Kidney capillary endothelial cell (primary cell): ENCODE measurements around the gene TBC1D20.
"Not testable (repeated sequence)": the region's sequence is repeated elsewhere in the genome, so short reads cannot be mapped to it uniquely, and the experiment has no call there.

Experiments
- DNase-seq: peaks from one replicate; pipeline ENCODE4 v3.0.0-alpha.2; 2018; ENCODE audit warnings: low spot score

The TBC1D20 gene, protein sequence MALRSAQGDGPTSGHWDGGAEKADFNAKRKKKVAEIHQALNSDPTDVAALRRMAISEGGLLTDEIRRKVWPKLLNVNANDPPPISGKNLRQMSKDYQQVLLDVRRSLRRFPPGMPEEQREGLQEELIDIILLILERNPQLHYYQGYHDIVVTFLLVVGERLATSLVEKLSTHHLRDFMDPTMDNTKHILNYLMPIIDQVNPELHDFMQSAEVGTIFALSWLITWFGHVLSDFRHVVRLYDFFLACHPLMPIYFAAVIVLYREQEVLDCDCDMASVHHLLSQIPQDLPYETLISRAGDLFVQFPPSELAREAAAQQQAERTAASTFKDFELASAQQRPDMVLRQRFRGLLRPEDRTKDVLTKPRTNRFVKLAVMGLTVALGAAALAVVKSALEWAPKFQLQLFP

DNA sequence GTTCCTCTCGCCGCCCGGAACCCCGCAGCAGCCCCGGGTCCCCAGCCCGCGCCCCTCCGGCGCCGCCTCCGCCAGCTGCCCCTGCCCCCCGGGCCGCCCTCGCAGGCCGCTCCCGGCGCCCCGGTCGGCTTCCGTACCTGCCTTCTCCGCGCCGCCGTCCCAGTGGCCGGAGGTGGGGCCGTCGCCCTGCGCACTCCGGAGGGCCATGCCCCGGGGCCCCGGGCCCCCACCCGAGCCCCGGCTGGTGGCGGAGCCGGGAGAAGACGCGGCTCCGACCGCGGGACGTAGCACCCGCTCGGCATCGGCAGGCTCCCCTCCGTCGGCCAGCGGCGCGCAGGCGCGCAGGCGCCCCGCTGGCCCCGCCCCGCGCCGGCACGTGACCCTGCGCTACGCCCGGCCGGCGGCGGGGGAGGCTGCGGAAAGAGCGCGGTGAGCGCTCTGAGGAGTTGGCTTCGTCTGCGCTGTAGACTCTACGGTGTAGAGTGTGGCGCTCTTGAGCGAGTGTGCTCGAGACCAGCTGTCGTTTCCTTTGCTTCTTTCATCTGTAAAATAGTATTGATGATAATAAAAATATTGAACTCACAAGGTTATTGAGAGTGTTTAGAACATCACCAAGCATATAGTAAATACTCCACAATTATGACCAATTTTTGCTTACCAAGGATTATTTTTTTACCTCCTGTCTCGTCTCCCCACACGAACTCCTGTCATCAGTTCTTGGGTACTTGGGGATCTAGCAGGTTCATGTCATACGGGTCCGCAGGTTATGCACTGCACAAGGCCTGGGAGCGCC lies at the start of gene TBC1D20:
TSS of gene TBC1D20 (minus strand) at position 335 of the 793 bp plus-strand sequence. CDS start at position 207, 128 bp downstream.
- peak; percentile 87 for DNase-seq

DNA sequence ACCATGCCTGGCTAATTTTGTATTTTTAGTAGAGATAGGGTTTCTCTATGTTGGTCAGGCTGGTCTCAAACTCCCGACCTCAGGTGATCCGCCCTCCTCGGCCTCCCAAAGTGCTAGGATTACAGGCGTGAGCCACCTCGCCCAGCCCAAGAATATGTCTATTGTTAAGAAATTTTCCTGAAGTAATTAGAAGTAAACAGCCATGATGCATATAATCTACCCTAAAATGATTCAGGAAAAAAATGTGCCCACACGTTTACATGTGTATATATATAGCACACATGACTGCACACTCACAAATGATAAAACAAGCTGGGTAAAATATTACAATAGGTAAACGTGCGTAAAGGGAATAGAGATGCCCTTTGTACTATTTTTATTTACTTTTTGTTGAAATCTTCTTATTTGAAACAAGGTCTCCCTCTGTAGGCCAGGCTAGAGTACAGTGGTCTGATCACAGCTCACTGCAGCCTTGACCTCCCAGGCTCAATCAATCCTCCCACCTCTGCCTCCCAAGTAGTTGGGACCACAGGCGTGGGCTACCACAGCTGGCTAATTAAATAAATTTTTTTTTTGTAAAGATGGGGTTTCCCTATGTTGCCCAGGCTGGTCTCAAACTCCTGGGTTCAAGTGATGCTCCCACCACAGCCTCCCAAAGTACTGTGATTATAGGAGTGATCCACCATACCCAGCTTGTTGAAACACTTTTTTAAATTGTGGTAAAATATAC lies 48.2 kb upstream of the TBC1D20 start:
- not testable (repeated sequence) for DNase-seq

DNA sequence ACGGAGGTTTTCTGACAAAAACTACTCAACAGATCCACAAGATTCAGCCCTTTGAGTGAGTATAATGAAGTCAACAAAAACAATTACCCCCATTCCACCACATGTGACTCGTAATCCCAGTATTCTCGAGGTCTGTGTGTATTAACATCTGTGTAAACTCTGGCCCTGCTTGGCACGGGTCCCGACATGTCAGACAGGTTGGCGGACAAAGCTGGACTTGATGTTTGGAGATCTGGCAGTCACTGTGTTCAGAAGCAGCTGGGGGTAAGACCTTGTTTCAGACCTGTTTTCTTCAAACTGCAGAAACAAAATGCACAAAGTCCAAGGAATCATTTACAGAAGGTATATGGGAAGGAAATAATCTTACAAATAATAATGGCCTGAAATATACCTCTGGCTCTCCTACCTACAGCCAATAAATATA lies 46.0 kb upstream of the TBC1D20 start:
- not testable (repeated sequence) for DNase-seq

DNA sequence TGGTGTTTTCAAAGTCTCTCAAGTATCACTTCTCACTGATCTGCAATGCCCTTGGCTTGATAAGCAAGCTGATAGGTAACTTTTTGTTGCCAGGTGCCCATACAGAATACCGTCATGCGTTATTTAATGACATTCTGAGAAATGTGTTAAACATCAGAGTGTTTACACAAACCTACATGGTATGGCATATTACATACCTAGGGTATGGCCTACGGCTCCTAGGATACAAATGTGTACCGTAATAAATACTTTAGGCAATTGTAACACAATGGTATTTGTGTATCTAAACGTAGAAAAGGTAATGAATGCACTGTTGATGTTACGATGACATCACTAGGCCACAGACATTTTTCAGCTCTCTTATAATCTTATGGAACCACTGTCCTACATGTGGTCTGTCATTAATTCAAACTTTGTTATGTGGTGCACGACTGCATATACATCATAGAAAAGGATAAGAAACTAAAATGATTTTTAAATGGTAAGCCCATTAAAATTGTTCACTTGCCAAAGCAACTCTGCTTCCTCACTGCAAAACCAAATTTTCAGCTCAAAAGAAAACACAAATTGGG lies 45.5 kb upstream of the TBC1D20 start:
- DNase-seq: no peak

DNA sequence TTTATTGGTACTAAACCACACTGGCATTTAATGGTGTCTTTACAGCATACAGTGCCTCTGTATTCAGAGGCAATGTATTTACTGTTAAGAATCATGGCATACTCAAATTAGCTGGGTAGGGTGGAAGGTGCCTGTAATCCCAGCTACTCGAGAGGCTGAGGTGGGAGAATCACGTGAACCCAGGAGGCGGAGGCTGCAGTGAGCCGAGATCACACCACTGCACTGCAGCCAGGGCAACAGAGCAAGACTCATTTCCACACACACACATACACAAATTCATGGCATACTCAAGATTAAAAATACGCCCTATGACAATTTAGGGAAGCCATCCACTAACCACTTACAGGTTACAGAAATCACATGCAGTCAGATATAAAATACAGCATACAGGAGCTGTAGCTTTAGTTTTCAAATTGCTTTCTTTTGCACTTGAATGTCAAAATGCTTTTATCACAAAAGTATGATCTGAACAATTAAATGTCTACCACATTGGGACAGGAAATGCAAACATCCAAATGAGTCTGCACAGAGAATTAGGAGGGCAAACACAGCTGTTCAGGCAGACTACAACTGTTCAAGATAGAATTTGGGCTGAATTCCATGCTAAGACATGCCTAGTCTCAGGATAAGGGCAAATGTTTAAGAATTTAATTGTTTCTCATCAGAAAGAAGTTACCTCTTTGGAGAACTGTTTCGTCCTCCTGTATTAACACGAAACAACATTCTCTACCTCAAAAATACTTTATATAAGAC lies 44.8 kb upstream of the TBC1D20 start:
- no peak for DNase-seq

DNA sequence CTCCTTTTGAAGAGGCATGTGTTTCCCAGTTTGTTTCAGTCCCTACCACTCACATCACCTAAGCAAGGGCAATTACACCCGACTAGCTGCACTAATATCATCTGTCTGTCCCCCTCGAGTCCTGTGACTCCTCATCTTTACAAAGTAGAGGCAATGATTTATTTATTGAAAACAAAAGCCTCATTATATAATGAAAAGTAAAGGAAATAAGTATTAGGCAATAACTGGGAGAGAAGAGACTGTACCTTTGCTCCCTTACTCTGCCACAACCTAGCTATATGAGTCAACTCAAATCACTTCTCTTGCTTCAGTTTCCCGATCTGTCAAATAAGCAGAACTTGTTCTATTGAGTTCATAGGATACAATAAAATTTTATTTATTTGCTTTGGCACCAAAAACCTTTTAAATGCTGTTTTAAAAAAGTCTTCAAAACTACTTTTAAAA lies 42.3 kb upstream of the TBC1D20 start:
- no peak for DNase-seq

DNA sequence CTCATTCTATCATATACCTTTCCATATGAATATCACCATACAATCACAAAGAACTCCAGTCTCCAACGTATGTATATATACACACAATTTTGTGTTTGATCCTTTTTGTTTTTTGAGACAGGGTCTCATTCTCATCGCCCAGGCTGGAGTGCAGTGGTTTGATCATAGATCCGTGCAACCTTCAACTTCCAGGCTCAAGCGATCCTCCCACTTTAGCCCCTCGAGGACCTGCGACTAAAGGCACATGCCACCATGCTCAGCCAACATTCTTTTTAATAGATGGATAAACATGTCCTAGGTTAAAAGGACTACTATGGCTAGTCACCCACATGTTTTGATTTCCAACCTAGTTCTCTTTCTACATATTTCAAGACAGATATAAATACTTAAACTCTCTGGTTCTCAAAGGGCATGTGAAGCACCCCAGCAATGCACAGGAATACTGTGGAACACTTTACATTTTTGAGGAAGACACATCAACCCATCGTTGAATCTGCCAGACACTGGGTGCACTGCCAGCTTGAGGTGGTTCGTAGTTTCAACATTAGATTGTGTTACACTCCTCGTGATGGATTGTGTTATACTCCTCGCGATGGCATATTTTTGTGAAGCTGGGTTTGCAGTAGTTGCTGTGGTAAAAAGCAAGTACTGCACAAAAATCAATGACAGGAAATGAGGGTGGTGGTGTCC lies 40.9 kb upstream of the TBC1D20 start:
- no peak for DNase-seq

DNA sequence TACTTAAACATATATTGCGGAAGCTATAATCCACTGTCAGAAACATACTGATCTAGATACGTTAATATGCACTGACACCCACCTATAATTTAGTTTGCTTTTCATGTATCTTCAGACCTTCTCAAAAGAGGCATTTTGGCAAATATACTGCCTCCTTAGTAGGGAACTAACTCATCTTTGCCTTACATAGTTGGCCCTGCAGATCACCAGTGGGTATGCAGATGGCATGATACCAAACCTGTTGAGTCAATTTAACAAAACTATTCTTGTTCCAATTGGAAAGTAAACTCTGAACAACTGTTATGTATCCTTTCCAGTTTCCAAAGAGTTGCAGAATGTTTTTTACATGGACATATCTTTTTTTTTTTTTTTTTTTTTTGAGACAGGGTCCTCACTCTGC lies 35.6 kb upstream of the TBC1D20 start:
- no peak for DNase-seq

DNA sequence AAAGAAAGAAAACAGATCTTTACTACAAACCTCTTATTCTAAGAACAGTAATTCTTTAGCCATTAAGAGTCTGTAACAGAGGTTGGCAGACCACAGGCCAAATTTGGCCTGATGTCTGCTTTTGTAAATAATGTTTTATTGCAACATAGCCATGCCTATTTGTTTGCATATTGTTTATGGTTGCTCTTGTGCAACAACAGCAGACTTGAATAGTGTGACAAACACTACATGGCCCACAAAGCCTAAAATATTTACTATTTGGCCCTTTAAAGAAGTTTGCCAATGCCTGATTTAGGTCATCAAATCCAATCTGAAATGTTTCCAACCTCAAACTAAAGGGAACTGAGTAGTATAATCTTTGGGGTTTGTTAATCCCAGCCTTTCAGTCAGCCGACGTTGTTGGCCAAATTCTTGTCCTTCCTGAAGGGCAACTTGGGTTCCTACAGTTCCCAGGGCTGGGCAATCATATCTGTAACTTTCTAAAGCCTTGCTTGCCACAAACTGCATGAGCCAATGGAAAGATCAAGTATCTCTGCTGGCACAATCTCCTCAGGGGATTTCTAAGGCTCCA lies 33.9 kb upstream of the TBC1D20 start:
- DNase-seq: no peak

DNA sequence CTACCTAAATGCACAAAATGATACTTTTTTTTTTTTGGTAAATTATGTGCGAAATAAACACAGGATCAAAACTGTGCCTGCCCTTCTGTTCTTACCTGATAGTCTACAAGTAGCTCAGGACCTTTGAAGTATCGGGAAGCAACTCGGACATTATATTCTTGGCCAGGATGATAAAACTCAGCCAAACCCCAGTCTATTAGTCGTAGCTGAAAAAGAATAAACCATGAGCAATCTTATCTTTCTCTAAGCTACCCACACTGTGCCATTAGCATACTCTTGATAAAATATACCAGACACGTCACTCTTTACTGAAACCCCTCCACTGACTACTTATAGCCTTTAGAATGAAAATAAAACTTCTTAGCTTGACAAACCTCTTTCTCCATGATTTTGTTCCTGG lies 29.8 kb upstream of the TBC1D20 start:
- no peak for DNase-seq

DNA sequence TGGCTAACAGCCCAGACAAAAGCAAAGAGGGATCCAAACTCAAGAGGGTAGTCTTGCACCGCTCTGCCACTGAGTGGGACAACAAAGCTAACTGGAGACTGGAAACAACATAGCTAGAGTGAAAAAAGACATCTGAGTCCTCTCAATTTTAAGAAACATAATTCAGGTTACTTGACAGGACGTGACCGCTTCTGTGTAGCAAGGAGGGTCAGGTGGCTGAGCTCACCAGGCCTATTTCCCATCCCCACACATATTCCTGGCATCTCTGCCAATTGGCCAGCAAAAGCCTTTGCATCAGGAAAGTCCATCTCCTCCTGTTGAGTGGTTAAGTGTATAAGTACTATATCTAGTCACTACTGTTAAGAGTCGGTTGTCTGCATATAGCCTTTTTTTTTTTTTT lies 25.3 kb upstream of the TBC1D20 start:
- DNase-seq: no peak

DNA sequence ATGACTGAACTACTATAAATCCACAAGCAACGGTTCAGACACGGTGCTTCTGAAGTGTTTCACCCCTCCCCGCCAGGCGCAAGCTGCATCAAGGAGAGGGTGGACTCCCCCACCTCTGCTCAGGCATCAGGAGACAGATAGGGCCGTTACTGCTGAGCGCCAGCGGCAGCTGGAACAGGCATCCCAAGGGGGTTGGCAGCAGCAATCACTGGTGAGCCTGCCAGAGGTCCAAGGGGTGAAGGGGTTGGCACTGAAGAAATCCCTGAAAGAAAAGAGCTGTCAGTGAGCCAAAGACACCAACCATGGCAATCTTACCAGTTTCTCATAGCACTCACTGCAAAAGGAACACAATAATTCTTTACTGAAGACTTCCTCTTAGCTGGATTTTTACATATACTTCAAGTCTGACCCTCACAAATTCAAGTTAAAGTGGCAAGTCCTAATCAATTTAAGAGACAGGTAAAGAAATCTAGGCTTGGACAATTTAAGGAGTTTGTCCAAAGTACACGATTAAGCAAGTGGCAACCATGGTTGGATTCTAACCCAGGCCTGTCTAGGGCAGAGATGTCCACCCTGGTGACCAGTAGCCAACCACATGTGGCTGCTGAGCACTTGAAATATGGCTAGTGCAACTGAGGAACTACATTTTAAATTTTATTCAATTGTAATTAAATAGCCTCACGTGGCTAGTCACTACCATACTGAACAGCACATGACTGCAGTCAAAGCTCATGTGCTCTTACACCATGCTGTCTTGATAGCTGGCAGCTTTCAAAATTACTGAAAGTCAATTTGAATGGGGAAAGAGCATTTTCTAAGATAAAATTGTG lies 21.7 kb upstream of the TBC1D20 start:
- no peak for DNase-seq

DNA sequence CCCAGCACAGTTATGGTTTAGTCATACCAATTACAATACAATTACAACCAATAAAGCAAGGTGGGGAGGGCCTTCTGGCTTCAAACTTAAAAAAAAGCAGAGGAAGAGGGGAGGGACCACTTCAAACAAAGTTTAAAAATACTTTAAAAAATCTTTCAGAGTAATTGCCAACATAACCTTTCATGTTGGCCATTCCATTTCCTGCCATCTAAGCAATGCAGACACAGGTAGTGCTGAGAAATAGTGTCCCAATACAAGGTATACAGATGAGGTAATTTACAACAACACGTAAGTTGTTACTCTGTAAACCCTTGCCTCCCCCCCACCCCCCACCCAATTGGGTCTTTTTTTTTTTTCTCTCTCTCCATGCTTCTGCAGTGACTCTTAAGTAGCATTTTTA lies 18.8 kb upstream of the TBC1D20 start:
- DNase-seq: no peak

DNA sequence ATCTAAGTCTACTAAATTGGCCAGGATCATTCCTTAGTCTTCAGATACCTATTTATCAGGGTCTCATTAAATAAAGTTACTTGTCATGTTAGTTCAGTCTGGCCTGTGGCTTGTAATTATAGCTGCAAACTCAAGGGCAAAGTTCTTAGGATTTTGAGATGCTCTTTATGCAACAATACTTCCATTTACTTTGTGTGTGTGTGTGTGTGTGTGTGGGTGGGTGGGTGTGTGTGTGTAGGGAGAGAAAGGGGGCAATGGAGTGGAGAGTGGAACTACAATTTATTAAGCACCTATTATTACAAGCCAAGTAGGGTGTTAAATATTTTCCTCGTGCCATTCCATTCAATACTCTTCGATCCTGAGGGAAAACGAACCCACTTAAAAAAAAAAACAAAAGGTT lies 17.7 kb upstream of the TBC1D20 start:
- no peak for DNase-seq

DNA sequence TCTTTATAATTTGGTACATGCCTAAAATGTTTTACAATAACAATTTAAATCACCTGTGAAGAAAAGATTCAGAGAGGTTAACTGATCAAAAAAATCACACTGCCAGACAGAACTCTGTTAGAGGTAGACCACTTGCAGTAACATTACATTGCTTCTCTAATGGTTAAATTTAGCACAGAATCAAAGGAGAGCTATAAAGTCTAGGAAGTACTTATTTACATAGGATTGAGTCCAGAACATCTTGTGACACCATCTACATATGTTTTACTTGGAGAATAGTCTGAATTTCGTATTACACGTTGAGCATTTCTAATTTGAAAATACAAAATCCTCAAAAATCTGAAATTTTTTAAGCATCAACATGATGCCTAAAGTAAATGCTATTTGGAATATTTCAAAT lies 17.2 kb upstream of the TBC1D20 start:
- DNase-seq: no peak

DNA sequence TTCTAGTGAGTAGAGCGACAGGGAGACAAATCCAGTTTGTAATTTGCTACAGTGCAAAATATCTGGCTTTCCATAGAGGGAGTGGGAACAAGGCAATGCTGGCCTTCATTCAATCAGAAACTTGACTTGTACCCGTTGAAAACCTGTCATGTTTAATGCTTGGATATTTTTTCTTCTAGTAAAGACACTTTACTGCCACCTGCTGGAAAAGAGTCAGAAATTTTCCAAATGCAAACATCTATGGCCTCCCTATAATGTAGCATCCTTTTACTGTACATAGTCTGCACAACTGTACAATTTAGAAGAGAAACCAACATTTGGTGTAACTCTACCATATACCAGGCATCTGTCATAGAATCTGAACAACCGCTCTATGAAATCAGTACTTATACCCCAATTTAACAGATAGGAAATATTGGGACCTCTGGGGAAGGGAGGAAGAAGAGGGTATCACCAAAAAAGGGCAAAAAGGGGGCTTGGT lies 16.7 kb upstream of the TBC1D20 start:
- peak; percentile 62 for DNase-seq

DNA sequence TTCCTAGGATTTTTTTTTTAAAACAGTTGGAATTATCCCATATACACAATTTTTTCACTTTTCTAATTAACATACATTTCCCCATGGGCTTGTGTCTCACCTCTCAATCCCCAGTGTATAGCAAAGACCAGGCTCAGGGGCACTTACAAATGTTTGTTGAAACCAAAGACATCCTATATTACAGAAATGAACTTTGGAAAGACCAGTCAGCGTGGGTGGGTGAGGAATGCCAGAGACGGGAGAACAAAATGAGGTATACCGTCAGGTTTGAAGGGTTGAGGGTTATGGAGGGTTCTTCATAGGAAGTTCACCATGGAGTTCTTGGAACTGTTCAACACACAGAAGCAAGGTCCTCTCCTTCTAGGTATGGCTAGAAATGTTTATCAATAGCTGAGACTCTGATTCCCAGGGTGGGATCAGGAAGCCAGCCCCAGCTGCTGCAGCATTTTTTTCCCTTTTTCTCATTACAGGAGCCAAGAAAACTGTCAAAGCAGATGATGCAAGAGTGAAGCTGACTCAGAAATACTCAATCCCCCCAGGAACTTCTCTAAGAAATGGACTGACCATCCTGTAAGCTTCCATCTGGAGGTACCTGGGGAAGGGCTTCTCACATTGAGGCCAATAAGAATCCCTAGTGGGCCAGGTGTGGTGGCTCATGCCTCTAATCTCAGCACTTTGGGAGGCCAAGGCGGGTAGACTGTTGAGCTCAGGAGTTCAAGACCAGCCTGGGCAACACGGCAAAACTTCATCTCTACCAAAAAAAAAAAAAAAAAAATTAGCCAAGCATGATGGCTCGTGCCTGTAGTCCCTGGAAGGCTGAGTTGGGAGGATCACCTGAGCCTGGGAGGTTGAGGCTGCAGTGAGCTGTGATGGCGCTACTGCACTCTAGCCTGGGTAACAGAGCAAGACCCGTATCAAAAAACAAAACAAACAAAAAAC lies 15.9 kb upstream of the TBC1D20 start:
- DNase-seq: no peak

DNA sequence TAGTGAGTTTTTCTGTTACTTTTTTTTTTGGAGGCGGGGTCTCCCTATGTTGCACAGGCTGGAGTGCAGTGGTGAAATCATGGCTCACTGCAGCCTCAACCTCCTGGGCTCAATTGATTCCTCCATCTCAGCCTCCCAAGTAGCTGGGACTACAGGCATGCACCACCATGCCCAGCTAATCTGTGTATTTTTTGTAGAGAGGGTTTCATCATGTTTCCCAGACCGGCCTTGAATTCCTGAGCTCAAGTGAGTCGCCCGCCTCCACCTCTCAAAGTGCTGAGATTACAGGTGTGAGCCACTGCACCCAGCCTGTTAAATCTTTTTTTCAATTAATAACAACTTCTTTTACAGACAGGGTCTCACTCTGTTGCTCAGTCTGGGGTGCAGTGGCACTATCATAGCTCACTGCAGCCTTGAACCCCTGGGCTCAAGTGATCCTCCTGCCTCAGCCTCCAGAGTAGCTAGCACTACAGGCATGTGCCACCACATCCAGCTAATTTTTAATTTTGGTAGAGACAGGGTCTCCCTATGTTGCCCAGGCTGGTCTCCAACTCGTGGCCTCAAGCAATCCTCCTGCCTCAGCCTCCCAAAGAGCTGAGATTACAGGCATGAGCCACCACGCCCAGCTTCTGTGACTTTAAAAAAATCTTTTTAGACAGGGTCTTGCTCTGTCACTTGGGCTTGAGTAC lies 14.4 kb upstream of the TBC1D20 start:
- DNase-seq: not testable (repeated sequence)
